ENCODE measurements around the gene HOXB3. TPM values are rescaled to one million over a fixed set of nuclear protein-coding genes. Genes with fewer than 3 reads are reported as not detected.

Gene HOXB3
- total and polyA plus RNA-seq, 2 of the 13 experiments (the other 11 are each of a cell fraction or from before 2014, with no cell fraction given): not detected

- no TSS peak for BruUV-seq (replicated peaks)
- Histone ChIP-seq H3K36me3 (replicated peaks in 1 of 2; ENCODE audit: control insufficient read depth in 1 of 2, insufficient read depth in 2 of 2, low read length in 2 of 2) (no peaks in the 10 kb centered on the region), H3K27me3 (ENCODE audit: control insufficient read depth in 1 of 2, insufficient read depth in 2 of 2, low read length in 2 of 2) (peaks cover 44 to 97% of the 10 kb centered on the region in 2 experiments), H2AFZ (ENCODE audit: low read length) (no peak overlapping the region), H3K27ac (ENCODE audit: extremely low read length, insufficient read depth, low read length) (no peak overlapping the region), H3K9me3 (ENCODE audit: low read length) (no peaks in the 10 kb centered on the region), H3K4me2 (ENCODE audit: low read depth, low read length) (no peak overlapping the region), H4K20me1 (ENCODE audit: insufficient read depth, low read length) (peaks cover 8% of the 10 kb centered on the region; the same call in 1 of the 2 replicates), H3K79me2 (ENCODE audit: insufficient read depth, low read length) (no peaks in the 10 kb centered on the region), H3K4me3 (replicated peaks in 1 of 3; ENCODE audit: insufficient read depth in 1 of 3, low read depth in 2 of 3, low read length in 3 of 3) (no peak overlapping the region), H3K9ac (ENCODE audit: insufficient read depth, low read depth, low read length) (no peak overlapping the region), H3K4me1 (ENCODE audit: insufficient read depth, low read length) (no peaks in the 10 kb centered on the region)
- FAIRE-seq (no peak), ATAC-seq (no peak), DNase-seq (ENCODE audit: low spot score) (no peak)
- WGBS (ENCODE audit: low lambda C conversion rate): 23% methylated on average over 31 of the region's 41 CpGs
- ChIA-PET POLR2A (no interaction called here), CTCF (ENCODE audit: low intra/inter-chr PET ratio, low total read pairs) (interaction anchor here (1.1 kb wide), 1 partner anchor 314 kb away, joined by 3 read pairs; no protein-coding TSS in a partner anchor)
- in situ Hi-C loops (cut with HindIII; ENCODE audit: extremely low pct_ligation_motif_present, low pct_unique_long_range_greater_than_20kb): no loop called here
- intact Hi-C loops (cut with micrococcal nuclease; ENCODE audit: unreplicated experiment): no loop called here
- TF ChIP-seq EZH2 (conservative IDR thresholded peaks at IDR 0.05; ENCODE audit: low read depth, low read length) (peak; percentile 25), ZFY (CRISPR knock-in tag; IDR thresholded peaks at IDR 0.05) (no peak), ZNF124 (CRISPR knock-in tag; IDR thresholded peaks at IDR 0.05) (no peak), MBD4 (IDR thresholded peaks at IDR 0.05; ENCODE audit: borderline replicate concordance, low read length) (no peak)
Measured at GRCh38 chr17:48621410-48622392, 31.7 kb upstream of the HOXB3 start.

GRCh38 chr17:48620461-48621139 lies 30.6 kb upstream of the HOXB3 start:
- FAIRE-seq (no peak), ATAC-seq (no peak), DNase-seq (ENCODE audit: low spot score) (no peak)
- in situ Hi-C loops (cut with HindIII; ENCODE audit: extremely low pct_ligation_motif_present, low pct_unique_long_range_greater_than_20kb) (no loop called here), intact Hi-C loops (cut with micrococcal nuclease; ENCODE audit: unreplicated experiment) (no loop called here)
- Histone ChIP-seq H3K27me3 (ENCODE audit: control insufficient read depth in 1 of 2, insufficient read depth in 2 of 2, low read length in 2 of 2) (peaks cover 46 to 98% of the 10 kb centered on the region in 2 experiments), H3K4me2 (ENCODE audit: low read depth, low read length) (no peak overlapping the region), H3K79me2 (ENCODE audit: insufficient read depth, low read length) (no peaks in the 10 kb centered on the region), H2AFZ (ENCODE audit: low read length) (no peak overlapping the region), H3K4me1 (ENCODE audit: insufficient read depth, low read length) (no peaks in the 10 kb centered on the region), H3K36me3 (replicated peaks in 1 of 2; ENCODE audit: control insufficient read depth in 1 of 2, insufficient read depth in 2 of 2, low read length in 2 of 2) (no peaks in the 10 kb centered on the region), H3K4me3 (replicated peaks in 1 of 3; ENCODE audit: insufficient read depth in 1 of 3, low read depth in 2 of 3, low read length in 3 of 3) (no peak overlapping the region), H4K20me1 (ENCODE audit: insufficient read depth, low read length) (peaks cover 8% of the 10 kb centered on the region; the same call in 1 of the 2 replicates), H3K9ac (ENCODE audit: insufficient read depth, low read depth, low read length) (no peak overlapping the region), H3K9me3 (ENCODE audit: low read length) (no peaks in the 10 kb centered on the region), H3K27ac (ENCODE audit: extremely low read length, insufficient read depth, low read length) (no peak overlapping the region)
- BruUV-seq (replicated peaks): no TSS peak
- POLR2A ChIA-PET: no interaction called here
- 4% methylated on average over 6 of the region's 6 CpGs for WGBS (ENCODE audit: low lambda C conversion rate)
- TF ChIP-seq ZNF629 (CRISPR knock-in tag; conservative IDR thresholded peaks at IDR 0.05) (no peak), SRY (CRISPR knock-in tag; IDR thresholded peaks at IDR 0.05) (no peak), MATR3 (CRISPR knock-in tag; IDR thresholded peaks at IDR 0.05) (no peak)
- CTCF ChIA-PET (ENCODE audit: low intra/inter-chr PET ratio, low total read pairs): interaction anchor here (1.1 kb wide), 1 partner anchor 312 kb away, joined by 3 read pairs; no protein-coding TSS in a partner anchor
